Bone marrow (tissue), 2 donors: ENCODE measurements around the gene BSDC1.
"Not testable (repeated sequence)": the region's sequence is repeated elsewhere in the genome, so short reads cannot be mapped to it uniquely, and the experiment has no call there.

ENCODE experiments used
- DNase-seq, 2 donors: peaks; one replicate each; lab custom pipeline; 2025; lab: John Stamatoyannopoulos, UW

Gene BSDC1

DNA sequence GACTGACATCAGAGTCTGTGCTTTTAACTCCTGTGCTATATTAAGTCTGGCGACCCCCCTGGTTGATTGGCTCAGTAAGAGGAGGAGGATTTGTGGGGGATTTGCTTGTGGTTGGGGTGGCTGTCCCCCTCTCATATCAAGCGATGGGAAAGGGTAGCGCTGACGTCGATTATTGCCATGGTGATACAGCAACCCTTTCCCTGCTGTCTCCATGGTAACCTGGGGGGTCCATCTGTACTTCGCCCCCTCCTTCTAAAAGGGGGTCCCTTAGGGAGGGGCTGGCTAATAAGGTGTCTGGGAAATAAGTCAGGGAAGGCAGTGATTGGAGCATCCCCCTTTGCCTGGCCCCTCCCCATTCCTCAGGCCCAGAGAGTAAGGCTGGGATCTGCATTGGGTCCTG lies 36.6 kb downstream of the BSDC1 start:
- no peak for DNase-seq

DNA sequence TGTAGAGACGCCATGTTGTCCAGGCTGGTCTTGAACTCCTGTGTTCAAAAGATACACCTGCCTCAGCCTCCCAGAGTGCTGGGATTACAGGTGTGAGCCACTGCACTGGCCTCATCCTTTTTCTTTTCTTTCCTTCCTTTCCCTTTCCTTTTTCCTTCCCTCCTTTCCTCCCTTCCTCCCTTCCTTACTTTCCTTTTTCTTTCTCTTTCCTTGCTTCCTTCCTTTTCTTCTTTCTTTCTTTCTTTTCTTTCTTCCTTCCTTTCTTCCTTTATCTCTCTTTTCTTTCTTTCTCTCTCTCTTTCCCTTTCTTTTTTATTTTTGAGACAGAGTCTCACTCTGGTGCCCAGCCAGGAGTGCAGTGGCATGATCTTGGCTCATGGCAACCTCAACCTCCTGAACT lies 37.8 kb downstream of the BSDC1 start:
- DNase-seq, result no peak

GRCh38 chr1:32355778-32356177 lies 38.5 kb downstream of the BSDC1 start:
- not testable (repeated sequence) for DNase-seq

DNA sequence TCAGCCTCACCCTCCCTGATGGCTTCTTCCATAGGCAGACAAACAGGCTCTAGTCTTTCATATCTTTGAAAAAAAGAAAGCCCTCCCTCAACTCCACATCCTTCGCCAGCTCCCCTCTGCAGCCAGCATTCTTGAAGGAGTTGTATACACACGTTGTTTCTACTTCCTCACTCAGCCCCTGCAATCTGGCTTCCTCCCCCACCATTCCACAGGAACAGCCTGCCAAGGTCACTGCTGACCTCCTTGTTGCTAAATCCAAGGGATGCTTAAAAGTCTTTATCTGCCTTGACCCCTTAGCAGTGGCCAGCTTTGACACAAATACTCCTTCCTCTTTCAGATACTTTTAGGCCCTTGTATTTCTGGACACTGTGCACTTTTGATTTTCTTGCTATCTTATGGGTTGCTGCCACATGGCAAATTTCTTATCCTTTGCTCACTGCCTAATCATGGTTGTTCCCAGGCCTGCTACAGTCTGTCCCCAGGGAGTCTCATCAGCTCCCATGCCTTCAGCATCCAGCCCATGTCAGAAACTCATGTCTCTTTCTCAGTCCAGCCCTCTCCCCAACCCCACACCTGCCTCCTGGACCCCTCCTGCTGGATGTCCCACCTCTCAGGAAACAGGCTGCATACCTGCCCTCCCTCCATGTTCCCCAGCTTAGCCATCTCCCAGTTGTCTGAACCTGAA lies 40.2 kb downstream of the BSDC1 start:
- DNase-seq, result no peak

GRCh38 chr1:32353431-32353830 lies 40.8 kb downstream of the BSDC1 start:
- DNase-seq, result no peak

DNA sequence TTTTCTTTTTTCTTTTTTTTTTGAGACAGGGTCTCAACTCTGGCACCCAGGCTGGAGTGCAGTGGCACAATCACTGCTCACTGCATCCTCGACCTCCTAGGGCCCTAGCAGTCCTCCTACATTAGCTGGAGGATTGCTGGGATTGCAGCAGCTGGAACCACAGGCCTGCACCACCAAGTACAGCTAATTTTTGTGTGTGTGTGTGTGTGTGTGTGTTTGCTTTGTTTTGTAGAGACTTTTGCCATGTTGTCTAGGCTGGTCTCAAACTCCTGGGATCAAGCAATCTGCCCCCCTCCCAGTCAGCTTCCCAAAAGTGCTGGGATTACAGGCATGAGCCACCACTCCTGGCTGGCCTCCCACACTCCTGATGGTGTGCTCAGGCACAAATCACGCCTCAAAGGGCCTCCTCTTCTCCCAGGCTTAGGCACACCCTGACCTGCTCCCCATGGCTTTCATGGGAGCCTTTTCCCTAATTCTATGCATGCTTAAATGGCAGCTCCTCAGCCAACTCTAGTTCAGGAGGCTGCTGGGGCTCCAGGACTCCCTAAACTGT lies 41.3 kb downstream of the BSDC1 start:
- no peak for DNase-seq

DNA sequence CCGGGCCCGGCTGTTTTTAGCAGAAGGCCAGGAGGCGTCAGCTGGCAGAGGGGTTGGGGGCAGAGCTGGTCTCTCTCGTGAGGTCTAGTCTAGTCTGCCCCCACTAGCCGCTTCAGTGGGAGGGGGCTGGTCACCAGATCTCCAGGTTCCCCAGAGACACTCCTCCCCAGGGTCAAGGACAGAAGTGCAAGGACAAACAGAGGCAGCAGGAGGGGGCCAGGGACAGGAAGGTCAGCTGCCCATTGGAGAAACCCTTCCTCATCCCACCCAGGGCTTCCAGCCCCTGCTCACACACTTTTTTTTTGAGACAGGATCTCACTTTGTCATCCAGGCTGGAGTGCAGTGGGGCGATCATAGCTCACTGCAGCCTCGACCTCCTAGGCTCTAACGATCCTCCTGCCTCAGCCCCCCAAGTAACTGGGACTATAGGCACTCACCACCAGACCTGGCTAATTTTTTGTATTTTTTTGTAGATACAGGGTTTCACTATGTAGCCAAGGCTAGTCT lies 41.9 kb downstream of the BSDC1 start:
- DNase-seq, result no peak

- DNase-seq, result peak; percentile 86 to 92
These were observed 42.6 kb downstream of the BSDC1 start for GRCh38 chr1:32351399-32352238.

DNA sequence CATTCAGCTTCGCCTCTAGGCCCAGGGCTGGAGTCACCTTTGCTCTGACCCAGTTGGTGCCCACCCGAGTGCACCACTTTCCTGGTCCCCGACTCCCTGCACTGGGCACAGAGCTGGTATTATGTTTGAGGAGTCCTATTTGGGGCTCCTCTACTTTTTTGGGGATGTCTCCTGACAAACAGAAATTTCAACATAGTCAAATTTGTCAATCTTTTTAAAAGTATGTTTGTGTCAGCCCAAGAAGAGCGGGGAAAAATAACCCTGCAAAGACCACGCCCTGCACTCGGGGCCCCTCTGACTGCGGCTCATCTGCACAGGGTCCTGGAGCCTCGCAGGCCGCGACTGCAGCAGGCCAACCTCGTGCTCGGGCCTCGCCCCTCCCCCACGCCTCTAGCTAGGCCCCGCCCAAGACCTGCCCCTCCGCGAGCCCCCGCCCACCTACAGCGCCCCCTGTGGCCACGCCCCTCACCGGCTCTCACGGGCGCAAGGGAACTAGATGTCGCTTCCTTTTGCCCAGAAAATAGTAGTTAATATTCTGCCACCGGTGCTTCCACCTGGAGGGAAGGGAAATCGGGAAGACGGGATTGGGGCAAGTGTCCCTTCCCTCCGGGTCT lies 43.3 kb downstream of the BSDC1 start:
- peak in 1 of 2 donors; percentile 92 for DNase-seq

DNA sequence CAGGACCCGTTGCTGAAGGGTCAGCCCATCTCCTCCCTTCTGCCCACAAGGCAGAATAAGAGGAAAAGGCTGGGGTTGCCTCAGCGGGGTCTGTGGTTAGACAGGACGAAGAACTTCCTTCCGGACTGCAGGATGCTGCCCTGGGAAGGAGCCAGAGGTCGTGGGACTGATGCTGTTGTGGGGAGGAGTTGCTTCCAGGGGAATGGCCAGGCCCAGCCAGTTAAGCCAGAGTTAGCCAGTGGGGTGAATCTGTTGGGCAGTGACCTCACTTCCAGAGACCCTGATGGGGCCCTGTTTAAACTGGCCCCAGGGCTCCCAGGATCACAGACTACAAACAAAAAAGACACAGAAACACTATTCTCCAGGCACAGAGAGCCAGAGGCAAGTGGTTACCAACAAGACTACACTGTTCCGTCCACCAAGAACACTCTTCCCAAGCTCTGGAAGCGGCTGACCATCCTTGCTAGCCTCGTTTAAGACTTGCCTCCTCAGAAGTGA lies 45.0 kb downstream of the BSDC1 start:
- DNase-seq, result peak in 1 of 2 donors; percentile 13

GRCh38 chr1:32346532-32347157 lies 47.6 kb downstream of the BSDC1 start:
- no peak for DNase-seq

DNA sequence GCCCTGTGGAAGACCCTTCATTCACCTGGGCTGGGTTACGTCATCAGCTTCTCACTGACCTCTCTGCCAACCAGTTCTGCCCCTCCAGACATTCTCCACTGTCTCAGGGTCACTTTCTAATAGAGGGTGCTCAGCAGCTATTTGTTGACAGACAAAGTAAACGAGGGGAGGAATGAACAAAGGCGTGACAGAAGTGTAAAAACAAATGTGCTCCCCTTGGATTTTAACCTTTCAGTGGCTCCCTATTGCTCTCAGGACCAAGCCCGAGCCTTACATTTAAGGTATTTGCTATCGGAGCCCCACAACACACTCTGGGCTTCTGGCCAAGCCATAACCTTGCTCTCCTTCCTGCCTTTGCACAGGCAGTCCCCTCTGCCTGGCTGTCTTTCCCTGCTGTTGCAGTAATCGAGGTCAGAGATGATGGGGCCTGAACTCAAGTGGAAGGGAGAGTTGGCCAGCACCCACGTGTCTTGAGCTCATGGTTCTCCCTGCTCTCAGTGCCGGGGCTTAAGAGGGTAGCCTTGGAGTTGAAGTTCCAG lies 48.9 kb downstream of the BSDC1 start:
- peak in 1 of 2 donors; percentile 56 for DNase-seq

GRCh38 chr1:32342704-32343103 lies 51.5 kb downstream of the BSDC1 start:
- no peak for DNase-seq

GRCh38 chr1:32341971-32342370 lies 52.3 kb downstream of the BSDC1 start:
- no peak for DNase-seq

DNA sequence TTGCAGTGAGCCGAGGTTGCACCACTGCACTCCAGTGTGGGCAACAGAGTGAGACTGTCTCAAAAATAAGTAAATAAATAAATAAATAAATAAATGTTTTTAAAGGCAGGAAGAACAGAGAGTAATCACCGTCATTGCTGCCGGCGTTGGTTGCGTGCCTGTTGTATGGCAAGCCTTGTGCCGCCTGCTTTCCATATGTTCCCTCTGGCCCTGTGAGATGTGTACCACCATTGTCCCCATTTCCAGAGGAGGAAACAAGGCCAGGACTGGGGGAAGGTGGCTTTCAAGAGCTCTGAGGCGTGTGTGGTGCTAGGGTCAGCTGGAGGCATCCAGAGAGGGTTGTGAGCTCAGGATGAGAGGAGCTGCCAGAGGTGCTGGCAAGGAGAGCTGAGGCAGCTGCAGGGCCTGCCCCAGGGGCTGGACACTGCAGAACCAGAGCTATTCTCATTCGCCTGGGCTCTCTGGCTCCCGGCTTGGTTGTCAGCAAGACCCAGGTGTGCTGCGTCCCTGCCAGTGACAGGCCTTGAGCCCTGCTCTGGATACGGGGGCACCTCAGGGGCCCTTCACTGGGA lies 53.0 kb downstream of the BSDC1 start:
- no peak for DNase-seq

- peak; percentile 38 to 92 for DNase-seq
These were observed 54.8 kb downstream of the BSDC1 start for GRCh38 chr1:32339363-32339978.

- DNase-seq, result no peak
These were observed 55.5 kb downstream of the BSDC1 start for GRCh38 chr1:32338637-32339145.

GRCh38 chr1:32337855-32338636 lies 56.2 kb downstream of the BSDC1 start:
- DNase-seq, result peak; percentile 40 to 70

GRCh38 chr1:32336963-32337675 lies 57.1 kb downstream of the BSDC1 start:
- peak; percentile 64 to 79 for DNase-seq
